Stimulated activated CD8-positive, alpha-beta memory T cell treated with anti-CD3 and anti-CD28 coated beads, Interleukin-15, amount 100 ng/mL, for 4 hours (primary cell): ENCODE data around the gene PEX11G.
"Not testable (repeated sequence)": the region's sequence is repeated elsewhere in the genome, so short reads cannot be mapped to it uniquely, and the experiment has no call there.

Source experiments
- DNase-seq, 2 donors: peaks; one replicate each; pipeline ENCODE4 v3.0.0-alpha.2; 2020; ENCODE audit warnings: low read depth in 2 of 2

Gene PEX11G

DNA sequence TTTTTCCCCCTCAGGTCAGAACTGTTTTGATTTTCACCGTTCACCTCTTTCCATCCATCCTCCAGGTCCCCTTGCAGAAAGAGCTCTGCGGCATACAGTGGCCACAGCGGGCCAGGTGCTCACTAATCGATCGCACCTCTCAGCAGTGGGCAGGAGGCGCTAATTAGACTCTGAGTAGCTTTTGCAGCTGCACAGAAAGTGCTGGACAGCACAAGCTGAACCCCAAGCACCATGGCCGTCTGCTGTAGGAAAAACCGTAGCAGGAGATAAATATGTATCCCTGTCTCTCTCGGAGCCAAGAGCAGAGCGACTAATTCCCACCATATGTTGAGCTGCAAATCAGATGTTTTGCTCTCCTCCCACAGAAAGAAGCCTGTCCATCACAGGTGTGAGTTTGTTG, 54.4 kb downstream of the PEX11G start:
- DNase-seq = no peak

DNA sequence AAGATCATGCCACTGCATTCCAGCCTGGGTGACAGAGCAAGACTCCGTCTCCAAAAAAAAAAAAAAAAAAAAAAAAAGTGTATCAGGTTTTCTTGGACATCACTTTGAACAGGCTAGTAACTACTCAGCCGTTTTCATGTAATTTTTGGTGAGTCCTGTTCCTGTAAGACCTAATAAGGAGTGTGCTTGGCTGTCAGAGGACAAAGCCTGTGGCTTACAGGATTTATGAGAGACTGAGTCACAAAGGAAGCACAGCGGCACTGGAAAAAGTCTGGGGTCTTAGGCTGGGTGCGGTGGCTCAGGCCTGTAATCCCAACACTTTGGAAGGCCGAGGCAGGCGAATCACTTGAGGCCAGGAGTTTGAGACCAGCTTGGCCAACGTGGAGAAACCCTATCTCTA, 55.4 kb downstream of the PEX11G start:
- DNase-seq = not testable (repeated sequence)

DNA sequence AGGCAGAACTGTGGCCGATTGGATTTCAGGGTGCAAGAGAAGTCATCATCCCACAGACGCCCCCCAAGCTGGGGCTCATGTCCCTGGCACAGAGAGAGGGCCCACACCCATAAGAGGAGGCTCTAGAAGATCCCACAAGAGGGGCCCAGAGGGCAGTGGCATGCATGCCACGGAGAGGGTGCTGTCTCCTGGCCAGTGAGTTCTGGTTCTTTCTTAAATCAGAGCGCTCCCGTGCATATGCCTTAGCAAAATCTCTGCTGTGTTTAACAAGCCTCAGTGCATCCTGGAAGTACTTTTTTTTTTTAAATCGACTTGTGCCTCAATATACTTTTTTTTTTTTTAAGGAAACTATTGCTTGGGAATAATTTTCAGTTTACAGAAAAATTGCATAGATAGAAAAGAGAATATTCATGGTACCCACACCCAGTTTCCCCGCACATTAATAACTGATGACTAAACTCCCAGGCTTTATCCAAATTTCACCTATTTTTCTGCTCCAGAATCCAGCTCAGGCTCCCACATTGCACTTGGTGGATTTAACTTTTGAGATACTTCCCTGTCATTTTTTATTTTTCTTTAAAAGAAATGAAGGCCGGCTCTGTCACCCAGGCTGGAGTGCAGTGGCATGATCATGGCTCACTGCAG, 59.1 kb downstream of the PEX11G start:
- no peak for DNase-seq

DNA sequence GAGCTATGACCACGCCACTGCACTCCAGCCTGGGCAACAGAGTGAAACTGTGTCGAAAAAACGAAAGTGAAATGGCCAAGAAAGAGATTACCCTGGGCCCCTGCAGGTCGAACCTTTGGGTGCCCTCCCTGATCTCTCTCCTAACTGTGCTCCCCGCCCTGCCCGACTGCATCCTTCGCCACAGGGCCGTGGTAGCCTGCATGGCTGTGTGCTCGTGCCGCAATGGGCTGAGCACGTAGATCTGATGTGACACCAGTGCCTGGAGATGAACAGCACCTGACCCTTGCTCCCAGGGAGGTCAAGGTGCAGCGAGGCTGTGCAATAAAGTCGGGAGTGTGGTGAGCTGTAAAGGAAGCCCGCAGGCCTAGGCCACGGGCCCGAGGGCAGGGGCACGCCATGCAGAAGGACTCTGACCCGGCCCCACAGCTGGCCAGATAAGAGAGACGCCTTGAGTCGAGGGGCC, 60.2 kb downstream of the PEX11G start:
- DNase-seq = no peak

DNA sequence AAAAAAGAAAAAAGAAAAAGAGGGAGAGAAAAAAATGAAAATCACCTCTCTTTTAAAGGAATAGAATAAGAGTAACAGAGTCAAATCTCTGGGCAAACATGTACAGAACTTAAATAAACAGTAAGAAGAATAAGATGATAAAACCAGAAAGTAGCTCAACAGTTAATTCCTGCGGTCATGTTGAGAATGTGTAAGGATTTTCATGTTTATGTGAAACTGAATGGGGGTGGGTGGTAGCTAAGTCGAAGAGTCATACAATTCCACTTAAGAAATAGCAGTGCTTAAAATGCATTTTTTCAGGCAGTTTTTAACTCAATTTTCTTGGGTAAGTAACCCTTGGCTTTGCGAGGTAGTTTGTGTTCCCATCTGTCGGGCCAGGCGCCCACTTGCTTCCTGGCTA, 60.9 kb downstream of the PEX11G start:
- DNase-seq = no peak

DNA sequence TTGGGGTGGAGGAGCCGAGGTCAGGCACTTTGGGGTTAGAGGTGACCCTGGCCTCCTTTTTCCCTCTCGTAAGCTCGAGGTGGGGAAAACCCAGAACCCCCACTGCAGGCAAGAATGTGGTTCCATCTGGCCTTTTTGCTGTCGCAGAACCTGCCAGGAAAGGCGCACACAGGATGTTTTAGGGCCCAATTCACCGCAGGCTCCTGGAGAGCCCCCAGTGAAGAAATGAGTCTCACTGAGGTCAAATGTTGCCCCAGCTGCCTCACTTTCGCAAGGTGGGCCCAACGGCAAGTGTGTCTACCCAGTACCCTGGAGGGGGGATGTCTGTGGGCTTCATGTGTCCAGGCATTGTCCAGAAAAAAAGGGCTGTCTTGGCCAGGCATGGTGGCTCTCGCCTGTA, 61.8 kb downstream of the PEX11G start:
- DNase-seq = no peak
